ENCODE measurements around the gene ADPRS. TPM values are rescaled to one million over a fixed set of nuclear protein-coding genes. Genes with fewer than 3 reads are reported as not detected.

ADPRS gene
- total RNA-seq, 3 donors from 2014 or later: 17.8 to 24.5 (median 18.0) TPM

- Histone ChIP-seq H3K4me3 (no peak overlapping the region), H3K36me3 (ENCODE audit: low read depth) (no peaks in the 10 kb centered on the region), H3K4me1 (ENCODE audit: low read depth) (peaks cover 8% of the 10 kb centered on the region), H3K9me3 (no peaks in the 10 kb centered on the region)
- ATAC-seq: no peak
- TF ChIP-seq, protein P1, sequence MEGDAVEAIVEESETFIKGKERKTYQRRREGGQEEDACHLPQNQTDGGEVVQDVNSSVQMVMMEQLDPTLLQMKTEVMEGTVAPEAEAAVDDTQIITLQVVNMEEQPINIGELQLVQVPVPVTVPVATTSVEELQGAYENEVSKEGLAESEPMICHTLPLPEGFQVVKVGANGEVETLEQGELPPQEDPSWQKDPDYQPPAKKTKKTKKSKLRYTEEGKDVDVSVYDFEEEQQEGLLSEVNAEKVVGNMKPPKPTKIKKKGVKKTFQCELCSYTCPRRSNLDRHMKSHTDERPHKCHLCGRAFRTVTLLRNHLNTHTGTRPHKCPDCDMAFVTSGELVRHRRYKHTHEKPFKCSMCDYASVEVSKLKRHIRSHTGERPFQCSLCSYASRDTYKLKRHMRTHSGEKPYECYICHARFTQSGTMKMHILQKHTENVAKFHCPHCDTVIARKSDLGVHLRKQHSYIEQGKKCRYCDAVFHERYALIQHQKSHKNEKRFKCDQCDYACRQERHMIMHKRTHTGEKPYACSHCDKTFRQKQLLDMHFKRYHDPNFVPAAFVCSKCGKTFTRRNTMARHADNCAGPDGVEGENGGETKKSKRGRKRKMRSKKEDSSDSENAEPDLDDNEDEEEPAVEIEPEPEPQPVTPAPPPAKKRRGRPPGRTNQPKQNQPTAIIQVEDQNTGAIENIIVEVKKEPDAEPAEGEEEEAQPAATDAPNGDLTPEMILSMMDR (IDR thresholded peaks at IDR 0.05): no peak
- intact Hi-C loops (cut with DNase I, micrococcal nuclease): no loop called here
- DNase-seq: no peak
Measured at GRCh38 chr1:36126005-36126716, 37.5 kb downstream of the ADPRS start.

DNA sequence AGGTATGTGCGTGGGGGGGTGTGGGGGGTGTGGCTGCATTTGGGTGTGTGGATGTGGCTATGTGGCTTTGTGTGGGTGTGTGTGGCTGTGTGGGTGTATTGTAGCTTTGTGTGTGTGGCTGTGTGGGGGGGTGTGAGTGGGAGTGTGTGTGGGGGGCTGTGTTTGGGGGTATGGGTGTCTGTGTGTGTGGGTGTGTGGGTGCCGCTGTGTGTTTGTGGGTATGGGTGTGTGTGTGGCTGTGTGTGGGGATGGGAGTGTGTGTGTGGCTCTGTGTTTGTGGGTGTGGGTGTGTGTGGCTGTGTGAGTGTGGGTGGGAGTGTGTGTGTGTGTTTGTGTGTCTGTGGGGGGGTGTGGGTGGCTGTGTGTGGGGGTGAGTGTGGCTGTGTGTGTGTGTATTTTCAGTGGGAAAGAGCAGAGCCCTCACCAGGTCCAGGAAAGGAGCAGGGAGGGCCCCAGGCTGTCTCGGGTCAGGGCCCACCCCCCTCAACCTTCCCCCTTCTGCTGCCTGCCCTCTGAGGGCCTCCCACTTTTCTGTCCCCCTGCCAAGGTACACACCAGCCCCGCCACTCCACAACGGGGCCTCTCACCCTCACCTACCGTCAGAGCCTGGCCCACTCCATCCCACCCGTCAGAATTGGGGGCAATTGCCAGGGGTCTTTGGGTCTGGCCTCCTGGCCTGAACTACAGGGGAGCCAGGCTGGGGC lies 38.3 kb downstream of the ADPRS start:
- ATAC-seq: no peak
- TF ChIP-seq, protein P1 (IDR thresholded peaks at IDR 0.05): no peak
- DNase-seq: no peak
- intact Hi-C loops (cut with DNase I, micrococcal nuclease): no loop called here
- Histone ChIP-seq H3K9me3 (no peaks in the 10 kb centered on the region), H3K36me3 (ENCODE audit: low read depth) (no peaks in the 10 kb centered on the region), H3K4me3 (no peak overlapping the region), H3K4me1 (ENCODE audit: low read depth) (peaks cover 8% of the 10 kb centered on the region)

DNA sequence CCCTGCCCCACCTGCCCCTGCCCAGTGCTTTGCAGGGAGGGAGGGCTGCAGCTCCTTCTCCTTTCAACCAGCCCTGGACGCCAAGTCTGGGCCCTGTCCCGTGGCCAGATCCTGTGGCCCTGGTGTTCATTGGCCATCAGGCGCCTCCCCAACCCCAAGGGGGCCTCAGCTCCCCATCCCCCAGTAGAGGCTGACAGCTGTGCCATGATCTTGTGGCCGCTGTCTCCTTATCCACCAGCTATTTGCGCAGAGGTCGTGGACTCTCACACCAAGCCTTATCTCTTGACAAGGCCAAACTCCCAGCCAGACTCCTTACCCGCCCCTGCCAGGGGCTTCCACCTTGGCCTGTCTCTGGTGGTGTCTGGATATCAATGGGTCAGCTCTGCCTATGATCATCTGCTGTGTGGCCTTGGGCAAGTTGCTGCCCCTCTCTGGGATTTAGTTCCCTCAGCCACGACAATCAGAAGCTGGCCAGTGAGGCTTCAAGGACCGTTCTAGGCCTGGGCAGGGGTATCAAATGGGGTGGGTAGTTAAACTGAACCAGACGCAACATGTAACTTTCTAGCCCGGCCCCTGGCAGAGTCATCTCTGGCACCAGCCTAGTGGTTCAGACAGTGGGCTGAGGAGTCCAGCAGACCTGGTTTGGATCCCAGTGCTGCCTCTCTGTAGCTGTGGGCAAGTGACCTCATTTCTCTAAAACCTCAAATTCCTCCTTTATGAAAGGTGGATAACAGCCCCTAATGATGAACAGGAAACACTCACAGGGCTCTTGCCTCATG lies 39.6 kb downstream of the ADPRS start:
- intact Hi-C loops (cut with DNase I, micrococcal nuclease): no loop called here
- peaks cover 13% of the 10 kb centered on the region for H3K4me1 ChIP-seq (ENCODE audit: low read depth)
- ATAC-seq (no peak), DNase-seq (no peak)
- H3K9me3 ChIP-seq: no peaks in the 10 kb centered on the region
- TF ChIP-seq, protein P1 (IDR thresholded peaks at IDR 0.05): no peak
- H3K36me3 ChIP-seq (ENCODE audit: low read depth): no peaks in the 10 kb centered on the region
- H3K4me3 ChIP-seq: no peak overlapping the region

DNA sequence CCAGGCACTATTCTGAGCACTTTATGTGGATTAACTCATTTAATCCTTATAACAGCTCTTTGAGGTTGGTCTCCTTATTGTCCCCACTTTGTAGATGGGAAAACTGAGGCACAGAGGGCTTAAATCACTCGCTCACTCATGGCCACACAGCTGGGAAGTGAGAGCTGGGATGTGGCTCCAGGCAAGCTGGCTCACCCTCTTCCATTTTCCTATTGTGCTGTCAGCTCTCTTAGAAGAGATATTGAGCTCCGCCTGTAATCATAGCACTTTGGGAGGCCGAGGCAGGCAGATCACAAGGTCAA lies 40.2 kb downstream of the ADPRS start:
- intact Hi-C loops (cut with DNase I, micrococcal nuclease): no loop called here
- H3K4me3 ChIP-seq: no peak overlapping the region
- TF ChIP-seq, protein P1 (IDR thresholded peaks at IDR 0.05): no peak
- H3K36me3 ChIP-seq (ENCODE audit: low read depth): no peaks in the 10 kb centered on the region
- H3K4me1 ChIP-seq (ENCODE audit: low read depth): peaks cover 14% of the 10 kb centered on the region
- DNase-seq (no peak), ATAC-seq (no peak)
- H3K9me3 ChIP-seq: no peaks in the 10 kb centered on the region

DNA sequence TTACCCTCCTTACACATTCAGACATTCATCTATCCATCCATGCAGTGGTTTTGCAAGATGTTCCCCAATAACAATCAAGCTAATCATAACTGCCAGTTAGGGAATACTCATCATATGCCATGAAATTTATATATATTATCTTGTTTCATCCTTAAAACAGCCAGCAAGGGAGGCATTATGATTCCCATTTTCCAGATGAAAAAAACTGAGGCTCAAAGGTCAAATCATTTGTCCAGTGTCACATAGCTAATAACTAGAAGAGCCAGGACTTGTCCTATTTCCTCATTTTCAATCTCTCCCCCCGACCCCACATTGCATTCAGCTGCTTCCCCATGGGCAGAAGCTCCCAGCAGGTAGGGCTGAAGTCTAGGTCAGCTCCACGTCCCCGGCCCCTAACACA lies 43.3 kb downstream of the ADPRS start:
- TF ChIP-seq, protein P1 (IDR thresholded peaks at IDR 0.05): no peak
- H3K4me3 ChIP-seq: no peak overlapping the region
- peaks cover 9% of the 10 kb centered on the region for H3K4me1 ChIP-seq (ENCODE audit: low read depth)
- no peaks in the 10 kb centered on the region for H3K36me3 ChIP-seq (ENCODE audit: low read depth)
- no peaks in the 10 kb centered on the region for H3K9me3 ChIP-seq
- ATAC-seq (no peak), DNase-seq (no peak)
- intact Hi-C loops (cut with DNase I, micrococcal nuclease): no loop called here

All from mucosa of descending colon (tissue), 3 donors.